ENCODE data around the gene DCLRE1C. TPM values are rescaled to one million over a fixed set of nuclear protein-coding genes. Genes with fewer than 3 reads are reported as not detected.

The DCLRE1C gene
- total and polyA plus RNA-seq, 2 of the 8 experiments (the other 6 are each of a cell fraction or from before 2014, with no cell fraction given): 0.77 to 7.4 TPM

DNA sequence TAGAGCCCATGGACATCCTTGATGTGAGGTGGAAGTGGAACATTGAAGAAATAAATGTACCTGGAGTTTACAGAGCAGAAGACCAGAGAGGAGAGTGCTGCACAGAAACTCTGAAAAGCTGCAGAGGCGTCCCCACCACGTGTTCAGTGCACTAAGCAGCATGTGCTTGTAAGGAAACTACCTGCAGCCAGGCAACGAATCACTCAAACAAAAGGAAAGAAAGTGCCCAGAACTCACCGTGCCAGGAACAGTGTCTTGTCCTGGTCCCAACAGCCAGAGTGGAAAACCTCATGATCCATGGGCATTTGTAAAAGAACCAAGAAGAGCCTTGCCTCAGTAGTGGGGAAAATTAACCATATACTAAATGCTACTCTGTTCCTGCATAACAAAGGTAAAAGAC lies 42.9 kb downstream of the DCLRE1C start:
- Histone ChIP-seq H2BK120ac (replicated peaks; ENCODE audit: low read depth, low read length) (no peak overlapping the region), H3K23ac (ENCODE audit: insufficient read length) (no peak overlapping the region), H3K4me3 (ENCODE audit: extremely low read depth in 1 of 4, insufficient read depth in 2 of 4, low read depth in 3 of 4, low read length in 4 of 4) (no peak overlapping the region), H3K27me3 (replicated peaks in 1 of 4; ENCODE audit: control insufficient read depth in 3 of 4, extremely low read depth in 1 of 4, insufficient read depth in 3 of 4, low read length in 3 of 4) (no peaks in the 10 kb centered on the region), H2BK15ac (ENCODE audit: low read length) (no peak overlapping the region), H3K79me2 (ENCODE audit: control insufficient read depth in 1 of 2, insufficient read depth in 2 of 2, low read length in 2 of 2) (no peaks in the 10 kb centered on the region), H3K23me2 (ENCODE audit: low read depth, low read length) (no peaks in the 10 kb centered on the region), H4K8ac (ENCODE audit: extremely low read depth, insufficient read depth, low read length) (no peak overlapping the region), H3K79me1 (ENCODE audit: low read depth, low read length) (no peaks in the 10 kb centered on the region), H3K36me3 (ENCODE audit: control insufficient read depth in 2 of 4, insufficient read depth in 4 of 4, low read length in 3 of 4) (peaks cover 0 to 58% (median 33%) of the 10 kb centered on the region in 4 experiments; a peak in 7 of 8 replicates), H3K27ac (ENCODE audit: low read depth, low read length) (no peak overlapping the region), H3K56ac (replicated peaks; ENCODE audit: insufficient read length, low read depth, low read length) (no peak overlapping the region), H2AK5ac (ENCODE audit: low read depth, low read length) (no peak overlapping the region), H3K4me1 (replicated peaks in 1 of 4; ENCODE audit: control insufficient read depth in 3 of 4, insufficient read depth in 4 of 4, low read length in 3 of 4) (no peaks in the 10 kb centered on the region), H3K4me2 (ENCODE audit: insufficient read depth in 1 of 2, low read depth in 2 of 2, low read length in 2 of 2) (no peak overlapping the region), H3K9ac (replicated peaks in 1 of 4; ENCODE audit: extremely low read depth in 1 of 4, low read depth in 3 of 4, low read length in 3 of 4) (no peak overlapping the region), H2AFZ (ENCODE audit: low read length) (no peak overlapping the region), H4K5ac (ENCODE audit: insufficient read length, low read depth, low read length) (no peak overlapping the region), H3K9me3 (ENCODE audit: insufficient read depth in 2 of 2, low read depth in 1 of 2, low read length in 1 of 2) (peaks cover 3 to 5% of the 10 kb centered on the region in 2 experiments; a peak in 2 of 4 replicates), H2BK20ac (ENCODE audit: low read length) (no peak overlapping the region), H3K4ac (replicated peaks; ENCODE audit: insufficient read length, low read depth, low read length) (no peak overlapping the region), H3K14ac (ENCODE audit: insufficient read length) (no peak overlapping the region), H2BK12ac (ENCODE audit: low read depth, low read length) (no peak overlapping the region), H2BK5ac (ENCODE audit: low read depth, low read length) (no peak overlapping the region), H3K18ac (ENCODE audit: extremely low read depth, low read length) (no peak overlapping the region), H4K91ac (replicated peaks; ENCODE audit: insufficient read length, low read length) (no peak overlapping the region), H4K20me1 (replicated peaks in 1 of 2; ENCODE audit: control insufficient read depth in 1 of 2, insufficient read depth in 2 of 2, low read length in 2 of 2) (no peaks in the 10 kb centered on the region)
- WGBS, 2 experiments (ENCODE audit: extremely low coverage in 1 of 2, insufficient coverage in 1 of 2, insufficient read length in 1 of 2, insufficient replicate concordance in 2 of 2, low coverage in 1 of 2, low lambda C conversion rate in 2 of 2, missing lambda C conversion rate in 1 of 2): 98% methylated on average over 4 of the region's 4 CpGs; no CpG with 5 or more reads in 1 of the 2 experiments
- no peak for DNase-seq (ENCODE audit: low read depth in 1 of 2, low spot score in 2 of 2)
- FAIRE-seq: no peak
- CTCF ChIA-PET (ENCODE audit: partially characterized antibody): no interaction called here
- POLR2A ChIA-PET (ENCODE audit: partially characterized antibody): interaction anchor here (1.5 kb wide), 1 partner anchor 42 kb away, joined by 6 read pairs; the partner anchor contains the start of gene DCLRE1C
- no peak for TF ChIP-seq RXRA (IDR thresholded peaks at IDR 0.05; ENCODE audit: insufficient read depth, low read depth, low read length)
- TF ChIP-seq, protein P1, sequence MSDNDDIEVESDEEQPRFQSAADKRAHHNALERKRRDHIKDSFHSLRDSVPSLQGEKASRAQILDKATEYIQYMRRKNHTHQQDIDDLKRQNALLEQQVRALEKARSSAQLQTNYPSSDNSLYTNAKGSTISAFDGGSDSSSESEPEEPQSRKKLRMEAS (IDR thresholded peaks at IDR 0.05): peak; percentile 81
- TF ChIP-seq TCF12 (IDR thresholded peaks at IDR 0.05; ENCODE audit: low read depth, low read length): no peak
- TF ChIP-seq, protein P2, sequence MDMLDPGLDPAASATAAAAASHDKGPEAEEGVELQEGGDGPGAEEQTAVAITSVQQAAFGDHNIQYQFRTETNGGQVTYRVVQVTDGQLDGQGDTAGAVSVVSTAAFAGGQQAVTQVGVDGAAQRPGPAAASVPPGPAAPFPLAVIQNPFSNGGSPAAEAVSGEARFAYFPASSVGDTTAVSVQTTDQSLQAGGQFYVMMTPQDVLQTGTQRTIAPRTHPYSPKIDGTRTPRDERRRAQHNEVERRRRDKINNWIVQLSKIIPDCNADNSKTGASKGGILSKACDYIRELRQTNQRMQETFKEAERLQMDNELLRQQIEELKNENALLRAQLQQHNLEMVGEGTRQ (IDR thresholded peaks at IDR 0.05; ENCODE audit: low read length): no peak
- TF ChIP-seq TAF7 (optimal IDR thresholded peaks at IDR 0.05; ENCODE audit: borderline replicate concordance, low read depth, low read length): no peak
- TF ChIP-seq EGR1 (IDR thresholded peaks at IDR 0.05; ENCODE audit: borderline replicate concordance, low read depth, low read length): no peak
- TF ChIP-seq JUN (IDR thresholded peaks at IDR 0.05; ENCODE audit: low read depth, low read length): no peak
- no peak for TF ChIP-seq SUZ12 (IDR thresholded peaks at IDR 0.05; ENCODE audit: low read length)
- no peak for TF ChIP-seq SP2 (IDR thresholded peaks at IDR 0.05; ENCODE audit: low read length)
- TF ChIP-seq, protein P3, sequence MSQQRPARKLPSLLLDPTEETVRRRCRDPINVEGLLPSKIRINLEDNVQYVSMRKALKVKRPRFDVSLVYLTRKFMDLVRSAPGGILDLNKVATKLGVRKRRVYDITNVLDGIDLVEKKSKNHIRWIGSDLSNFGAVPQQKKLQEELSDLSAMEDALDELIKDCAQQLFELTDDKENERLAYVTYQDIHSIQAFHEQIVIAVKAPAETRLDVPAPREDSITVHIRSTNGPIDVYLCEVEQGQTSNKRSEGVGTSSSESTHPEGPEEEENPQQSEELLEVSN (IDR thresholded peaks at IDR 0.05): peak; percentile 65; the same call in 1 of the 2 replicates
- TF ChIP-seq HDAC6 (IDR thresholded peaks at IDR 0.05; ENCODE audit: low read depth, low read length): no peak
- TF ChIP-seq KDM4A (IDR thresholded peaks at IDR 0.05; ENCODE audit: low read depth, low read length, severe bottlenecking): no peak
- no peak for TF ChIP-seq BACH1 (IDR thresholded peaks at IDR 0.05; ENCODE audit: low read length)

Measured in H1 (cell line).